Heart left ventricle (tissue), 16 donors: ENCODE measurements around the gene POTEI. TPM values are rescaled to one million over a fixed set of nuclear protein-coding genes. Genes with fewer than 3 reads are reported as not detected.
"Not testable (repeated sequence)": the region's sequence is repeated elsewhere in the genome, so short reads cannot be mapped to it uniquely, and the experiment has no call there.

Experiments
- ATAC-seq, 4 donors: fragments of 200-7000 bp; cut with Tn5 transposase; one replicate each; pipeline ENCODE4 v1.9.1; 2020 to 2022; ENCODE audit warnings: moderate library complexity in 4 of 4, mild to moderate bottlenecking in 3 of 4, moderate number of reproducible peaks in 1 of 4
- DNase-seq, 5 donors: peaks; one replicate each; pipeline ENCODE4 v3.0.0-alpha.2; 2020
- H3K27ac ChIP-seq, 12 donors: fragments of 200-600 bp; sonication (generic) in 4 of 12; one replicate each; pipeline versions ENCODE4 v1.5.0 to v1.8.0; 2016 to 2022; ENCODE audit warnings: mild to moderate bottlenecking in 2 of 12
- H3K27me3 ChIP-seq, 9 donors: fragments of 200-600 bp; sonication (generic) in 2 of 9; one replicate each; pipeline versions ENCODE4 v1.5.1 to v1.8.0; 2016 to 2022; ENCODE audit warnings: mild to moderate bottlenecking in 3 of 9
- H3K36me3 ChIP-seq, 9 donors: fragments of 200-600 bp; sonication (generic) in 2 of 9; one replicate each; pipeline versions ENCODE4 v1.5.0 to v1.8.0; 2018 to 2022; ENCODE audit warnings: mild to moderate bottlenecking in 2 of 9
- H3K4me1 ChIP-seq, 12 donors: fragments of 200-600 bp; sonication (generic) in 4 of 12; one replicate each; pipeline versions ENCODE4 v1.5.0 to v1.8.0; 2016 to 2022; ENCODE audit warnings: mild to moderate bottlenecking in 3 of 12
- H3K4me3 ChIP-seq, 12 donors: fragments of 200-600 bp; sonication (generic) in 4 of 12; one replicate each; pipeline versions ENCODE4 v1.5.0 to v1.8.0; 2017 to 2022; ENCODE audit warnings: mild to moderate bottlenecking in 9 of 12, moderate library complexity in 4 of 12
- H3K9me3 ChIP-seq, 12 donors: fragments of 200-600 bp; sonication (generic) in 4 of 12; one replicate each; pipeline versions ENCODE4 v1.5.0 to v1.8.0; 2016 to 2022; ENCODE audit warnings: mild to moderate bottlenecking in 1 of 12
- WGBS, 4 donors: extraction: QIAGEN DNeasy Blood & Tissue Kit in 2 of 4; methylation state at CpG; one replicate each; pipeline versions ENCODE4 v1.1.5 to v1.1.7; 2013 to 2018; 5-methylcytosine and 5-hydroxymethylcytosine counted together
- intact Hi-C, 10 donors: fragments of 100-400 bp; cut with DNase I; formaldehyde crosslinking; loops; one replicate each; pipeline versions ENCODE4 v1.11.1 to v1.14.2; 2022
- polyA plus RNA-seq, 2 donors: library from polyadenylated mRNA; stranded (reverse); fragments of 200-250 nt; gene quantifications; one replicate each; pipeline ENCODE4 v1.2.3, GENCODE V29; 2013
- total RNA-seq, 9 donors: library from RNA; depleted of rRNA in 2 of 9; stranded (reverse); fragments of >200 nt in 2 of 9; fragmentation: NEBNext Ultra II Directional in 3 of 9; extraction: Animal tissue kit (Norgen Biotek cat#: 25700) in 3 of 9; gene quantifications; one replicate each; pipeline versions ENCODE4 v1.1.0 to v1.2.4, GENCODE V29; 2016 to 2023
- TF ChIP-seq, protein P1 (sequence below), 12 donors: fragments of 200-600 bp; sonication (generic) in 4 of 12; IDR thresholded peaks; one replicate each; pipeline versions ENCODE4 v1.5.0 to v1.8.0; 2018 to 2022; ENCODE audit warnings: antibody characterized with exemption in 12 of 12, mild to moderate bottlenecking in 5 of 12
- donor health status: ischemic (EF 13 %, LVEDD 7.1; RV severe dilation, severe dysfunction).
- donor health status: healthy with polysubstance abuse.
- donor health status: DM: no; HTN: yes; CAD: no.
- donor health status: DM: no; HTN: no; CAD: no.
- donor health status: ischemic (EF 25% LVEDD 6.9; RV normal size, moderate dysfunction).
- donor health status: ischemic (EF 25% LVEDD 5.7; RV mildly dilated, moderate dysfunction).
- donor health status: healthy.
- donor health status: DM: yes; HTN: yes; CAD: no.
- donor health status: ischemic (EF 35%, LVEDD 5.7; RV mildly dilated, moderate dysfunction).
- donor health status: nonischemic (EF 11% LVEDD 7.7; RV severe dilation, severe dysfunction).
- donor health status: DM: yes; HTN: yes; CAD: no.
- donor health status: PGD.
- donor health status: ischemic (EF 29% LVEDD 5.4; RV normal size, mild dysfunction).
- donor health status: nonischemic (EF 23%, LVEDD 6.1; RV moderate dilation, normal function).

Gene POTEI
- total and polyA plus RNA-seq, 11 donors = not detected

DNA sequence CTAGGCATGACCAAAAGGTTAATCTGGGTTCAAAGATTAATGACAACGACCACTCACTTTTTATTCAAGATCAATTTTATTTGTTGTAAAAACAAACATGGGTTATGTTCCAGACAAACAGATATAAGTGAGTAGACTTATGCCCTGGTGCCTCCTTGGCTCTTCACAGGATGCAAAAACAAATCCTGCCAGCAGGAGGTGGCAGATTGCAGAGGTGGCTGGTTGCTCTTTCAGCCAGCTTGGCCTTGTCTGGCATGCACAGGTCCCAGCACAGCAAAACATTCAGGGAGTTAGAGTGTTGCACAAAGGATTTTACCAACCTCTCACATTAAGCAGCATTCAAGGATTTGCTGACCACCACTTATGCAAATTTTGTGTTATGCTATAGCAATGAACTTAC is 92.4 kb downstream of the POTEI start:
- intact Hi-C loops, H3K36me3 ChIP-seq, H3K27me3 ChIP-seq, H3K9me3 ChIP-seq, H3K27ac ChIP-seq, H3K4me1 ChIP-seq, ATAC-seq, H3K4me3 ChIP-seq: not testable (repeated sequence)
- TF ChIP-seq, protein P1, sequence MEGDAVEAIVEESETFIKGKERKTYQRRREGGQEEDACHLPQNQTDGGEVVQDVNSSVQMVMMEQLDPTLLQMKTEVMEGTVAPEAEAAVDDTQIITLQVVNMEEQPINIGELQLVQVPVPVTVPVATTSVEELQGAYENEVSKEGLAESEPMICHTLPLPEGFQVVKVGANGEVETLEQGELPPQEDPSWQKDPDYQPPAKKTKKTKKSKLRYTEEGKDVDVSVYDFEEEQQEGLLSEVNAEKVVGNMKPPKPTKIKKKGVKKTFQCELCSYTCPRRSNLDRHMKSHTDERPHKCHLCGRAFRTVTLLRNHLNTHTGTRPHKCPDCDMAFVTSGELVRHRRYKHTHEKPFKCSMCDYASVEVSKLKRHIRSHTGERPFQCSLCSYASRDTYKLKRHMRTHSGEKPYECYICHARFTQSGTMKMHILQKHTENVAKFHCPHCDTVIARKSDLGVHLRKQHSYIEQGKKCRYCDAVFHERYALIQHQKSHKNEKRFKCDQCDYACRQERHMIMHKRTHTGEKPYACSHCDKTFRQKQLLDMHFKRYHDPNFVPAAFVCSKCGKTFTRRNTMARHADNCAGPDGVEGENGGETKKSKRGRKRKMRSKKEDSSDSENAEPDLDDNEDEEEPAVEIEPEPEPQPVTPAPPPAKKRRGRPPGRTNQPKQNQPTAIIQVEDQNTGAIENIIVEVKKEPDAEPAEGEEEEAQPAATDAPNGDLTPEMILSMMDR (IDR thresholded peaks at IDR 0.05) = peak in 1 of 12 donors; percentile 10
- DNase-seq = peak in 1 of 5 donors; percentile 20
- WGBS, 4 donors = 63 to 91% (median 82%) methylated on average over 1 of the region's 1 CpG

Other genes with a start within 250 kb of the POTEI start
- gene IMP4, start 166.4 kb downstream of the POTEI start, total RNA-seq = 100 to 1,000 TPM in 2 of 9 donors, 10 to 100 TPM in 7; 55.8 to 130 (median 68.5) TPM
- gene IMP4, start 166.4 kb downstream of the POTEI start, polyA plus RNA-seq = 100 to 1,000 TPM in 1 of 2 donors, 10 to 100 TPM in 1; 73.7 to 209 TPM
- 10 to 100 TPM in 8 of 9 donors, 1 to 10 TPM in 1; 9.7 to 42.5 (median 11.1) TPM for gene PTPN18, start 153.3 kb downstream of the POTEI start, total RNA-seq
- gene PTPN18, start 153.3 kb downstream of the POTEI start, polyA plus RNA-seq = 10 to 100 TPM; 16.3 to 16.8 TPM
- gene CFC1B, start 11.9 kb upstream of the POTEI start, total RNA-seq = not detected
- gene CFC1B, start 11.9 kb upstream of the POTEI start, polyA plus RNA-seq = not detected
- gene CFC1, start 90.2 kb upstream of the POTEI start, total RNA-seq = under 1 TPM in 1 of 9 donors, not detected in 8; 0.66 TPM
- gene CFC1, start 90.2 kb upstream of the POTEI start, polyA plus RNA-seq = under 1 TPM in 1 of 2 donors, not detected in 1; 0.08 TPM
- under 1 TPM in 1 of 9 donors, not detected in 8; 0.10 TPM for gene POTEJ, start 102.1 kb upstream of the POTEI start, total RNA-seq
- gene POTEJ, start 102.1 kb upstream of the POTEI start, polyA plus RNA-seq = not detected
- not detected for gene GPR148, start 219.7 kb upstream of the POTEI start, total RNA-seq
- not detected for gene GPR148, start 219.7 kb upstream of the POTEI start, polyA plus RNA-seq
- gene AMER3, start 246.2 kb upstream of the POTEI start, total RNA-seq = not detected
- gene AMER3, start 246.2 kb upstream of the POTEI start, polyA plus RNA-seq = not detected